ENCODE data around the gene KLF7. TPM values are rescaled to one million over a fixed set of nuclear protein-coding genes. Genes with fewer than 3 reads are reported as not detected.

The KLF7 gene
- total RNA-seq, 1 experiment from 2014 or later, result 15.4 TPM

- DNase-seq (ENCODE audit: low read depth, low spot score), result no peak
- 0 out of 2 replicates have a peak, but pooled peaks cover 4% of the 10 kb centered on the region for H3K9me2 ChIP-seq (ENCODE audit: insufficient read depth)
- no peak overlapping the region for H3K4me2 ChIP-seq (ENCODE audit: low read length)
- H3K4me1 ChIP-seq (ENCODE audit: control insufficient read depth in 1 of 2, insufficient read depth in 2 of 2, low read length in 2 of 2), result no peaks in the 10 kb centered on the region
- ChIA-PET RAD21 (ENCODE audit: low non-redundant PET in 1 of 2, low total read pairs in 2 of 2, uncharacterized antibody in 2 of 2, unreplicated experiment in 2 of 2) (no interaction called here), CTCF (no interaction called here), POLR2A (no interaction called here)
- ATAC-seq, result no peak
- H3K9me3 ChIP-seq (ENCODE audit: control insufficient read depth in 1 of 2, insufficient read depth in 1 of 2, low read depth in 1 of 2, low read length in 2 of 2), result no peaks in the 10 kb centered on the region
- H3K79me2 ChIP-seq (ENCODE audit: insufficient read depth, low read length), result no peaks in the 10 kb centered on the region
- no peak overlapping the region for H3K9ac ChIP-seq (ENCODE audit: low read length)
- no peaks in the 10 kb centered on the region for H3K36me3 ChIP-seq (ENCODE audit: control insufficient read depth in 1 of 2, insufficient read depth in 2 of 2, low read length in 2 of 2)
- no peak overlapping the region for H3K27ac ChIP-seq (ENCODE audit: low read depth, low read length)
- H3K4me3 ChIP-seq (replicated peaks in 1 of 2; ENCODE audit: low read depth in 1 of 2, low read length in 2 of 2), result no peak overlapping the region
- no peak for TF ChIP-seq MAX (IDR thresholded peaks at IDR 0.05)
- TF ChIP-seq CBX3 (IDR thresholded peaks at IDR 0.05; ENCODE audit: low read depth), result no peak
- TF ChIP-seq EGR1 (IDR thresholded peaks at IDR 0.05; ENCODE audit: low read depth), result no peak
- TF ChIP-seq POLR2AphosphoS5 (IDR thresholded peaks at IDR 0.05; ENCODE audit: low read depth, low read length), result no peak
- TF ChIP-seq ZNF274 (IDR thresholded peaks at IDR 0.05; ENCODE audit: low read depth, low read length), result no peak
- TF ChIP-seq RAD21 (IDR thresholded peaks at IDR 0.05; ENCODE audit: low read depth), result no peak
- TF ChIP-seq CEBPB (IDR thresholded peaks at IDR 0.05; ENCODE audit: low read depth), result no peak
- no peak for TF ChIP-seq POLR2A (IDR thresholded peaks at IDR 0.05; ENCODE audit: borderline replicate concordance, extremely low read depth, insufficient read depth, insufficient read length)
- no peak for TF ChIP-seq EZH2 (IDR thresholded peaks at IDR 0.05)
- no peak for TF ChIP-seq TCF7L2 (IDR thresholded peaks at IDR 0.05; ENCODE audit: borderline replicate concordance, extremely low read depth, insufficient read depth, insufficient read length)
- TF ChIP-seq ATF3 (IDR thresholded peaks at IDR 0.05), result no peak
- no peak for TF ChIP-seq SRF (IDR thresholded peaks at IDR 0.05; ENCODE audit: low read depth)
- TF ChIP-seq, protein P1, sequence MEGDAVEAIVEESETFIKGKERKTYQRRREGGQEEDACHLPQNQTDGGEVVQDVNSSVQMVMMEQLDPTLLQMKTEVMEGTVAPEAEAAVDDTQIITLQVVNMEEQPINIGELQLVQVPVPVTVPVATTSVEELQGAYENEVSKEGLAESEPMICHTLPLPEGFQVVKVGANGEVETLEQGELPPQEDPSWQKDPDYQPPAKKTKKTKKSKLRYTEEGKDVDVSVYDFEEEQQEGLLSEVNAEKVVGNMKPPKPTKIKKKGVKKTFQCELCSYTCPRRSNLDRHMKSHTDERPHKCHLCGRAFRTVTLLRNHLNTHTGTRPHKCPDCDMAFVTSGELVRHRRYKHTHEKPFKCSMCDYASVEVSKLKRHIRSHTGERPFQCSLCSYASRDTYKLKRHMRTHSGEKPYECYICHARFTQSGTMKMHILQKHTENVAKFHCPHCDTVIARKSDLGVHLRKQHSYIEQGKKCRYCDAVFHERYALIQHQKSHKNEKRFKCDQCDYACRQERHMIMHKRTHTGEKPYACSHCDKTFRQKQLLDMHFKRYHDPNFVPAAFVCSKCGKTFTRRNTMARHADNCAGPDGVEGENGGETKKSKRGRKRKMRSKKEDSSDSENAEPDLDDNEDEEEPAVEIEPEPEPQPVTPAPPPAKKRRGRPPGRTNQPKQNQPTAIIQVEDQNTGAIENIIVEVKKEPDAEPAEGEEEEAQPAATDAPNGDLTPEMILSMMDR (IDR thresholded peaks at IDR 0.05 in 2 of 3, conservative IDR thresholded peaks at IDR 0.05 in 1 of 3; ENCODE audit: borderline replicate concordance in 1 of 3, insufficient read depth in 1 of 3, low read depth in 2 of 3, low read length in 2 of 3), result no peak
- TF ChIP-seq ZFX (IDR thresholded peaks at IDR 0.05), result no peak
- no peak overlapping the region for H2AFZ ChIP-seq (ENCODE audit: low read depth, low read length, poor library complexity, severe bottlenecking)
- BruUV-seq (replicated peaks), result no TSS peak
- intact Hi-C loops (cut with micrococcal nuclease), result no loop called here
- H3K27me3 ChIP-seq (ENCODE audit: insufficient read depth, low read length), result no peaks in the 10 kb centered on the region
- H4K20me1 ChIP-seq (ENCODE audit: insufficient read depth), result no peaks in the 10 kb centered on the region
These were observed 40.3 kb upstream of the KLF7 start for GRCh38 chr2:207206011-207206410.
